Measurements from ENCODE around the gene RAD54L2.
A peak's percentile ranks its signal among the peaks of the same experiment; 100 is the strongest.
"Not testable (repeated sequence)": the region's sequence is repeated elsewhere in the genome, so short reads cannot be mapped to it uniquely, and the experiment has no call there.

Gene RAD54L2

GRCh38 chr3:51539291-51539941 lies 897 bp downstream of the RAD54L2 start:
- peak; percentile 66 to 75 for DNase-seq

- DNase-seq = not testable (repeated sequence)
Measured at GRCh38 chr3:51542596-51542995, 4.1 kb downstream of the RAD54L2 start.

- no peak for DNase-seq
Measured at GRCh38 chr3:51544011-51544775, 5.7 kb downstream of the RAD54L2 start.

GRCh38 chr3:51547274-51547673 lies 8.8 kb downstream of the RAD54L2 start:
- DNase-seq = no peak

GRCh38 chr3:51549311-51549710 lies 10.8 kb downstream of the RAD54L2 start:
- no peak for DNase-seq

- no peak for DNase-seq
Measured at GRCh38 chr3:51550080-51550819, 11.7 kb downstream of the RAD54L2 start.

- no peak for DNase-seq
Measured at GRCh38 chr3:51557993-51558392, 19.5 kb downstream of the RAD54L2 start.

GRCh38 chr3:51559411-51559888 lies 20.9 kb downstream of the RAD54L2 start:
- no peak for DNase-seq

GRCh38 chr3:51559961-51560360 lies 21.4 kb downstream of the RAD54L2 start:
- no peak for DNase-seq

GRCh38 chr3:51562403-51562802 lies 23.9 kb downstream of the RAD54L2 start:
- DNase-seq = not testable (repeated sequence)

GRCh38 chr3:51568036-51568435 lies 29.5 kb downstream of the RAD54L2 start:
- no peak for DNase-seq

- no peak for DNase-seq
Measured at GRCh38 chr3:51568996-51569395, 30.5 kb downstream of the RAD54L2 start.

- no peak for DNase-seq
Measured at GRCh38 chr3:51578238-51578637, 39.7 kb downstream of the RAD54L2 start.

GRCh38 chr3:51580418-51580817 lies 41.9 kb downstream of the RAD54L2 start:
- DNase-seq = no peak

- no peak for DNase-seq
Measured at GRCh38 chr3:51581524-51581923, 43.0 kb downstream of the RAD54L2 start.

- DNase-seq = no peak
Measured at GRCh38 chr3:51585197-51585596, 46.7 kb downstream of the RAD54L2 start.

- no peak for DNase-seq
Measured at GRCh38 chr3:51585871-51586270, 47.4 kb downstream of the RAD54L2 start.
